Central memory CD8-positive, alpha-beta T cell (primary cell): ENCODE measurements around the gene KIAA0040.
"Not testable (repeated sequence)": the region's sequence is repeated elsewhere in the genome, so short reads cannot be mapped to it uniquely, and the experiment has no call there.

Experiments used
- ATAC-seq: fragments of 150-1000 bp; cut with Tn5 transposase; replicated peaks from 2 replicates; pipeline ENCODE4 v1.10.0; 2022; ENCODE audit warnings: mild to moderate bottlenecking, moderate FRiP score, moderate number of reproducible peaks; ENCODE audit not compliant: poor library complexity, severe bottlenecking; ENCODE audit errors: extremely low read depth
- DNase-seq, 2 donors: peaks; one replicate each; pipeline ENCODE4 v3.0.0; 2021; ENCODE audit warnings: low spot score in 2 of 2
- H3K27ac Mint-ChIP-seq: one replicate; pipeline ENCODE4 v1.8.0; 2022; ENCODE audit warnings: low read depth, mild to moderate bottlenecking, moderate library complexity, mixed read lengths
- H3K27me3 Mint-ChIP-seq: one replicate; pipeline ENCODE4 v1.8.0; 2022; ENCODE audit warnings: mixed read lengths
- H3K36me3 Mint-ChIP-seq: one replicate; pipeline ENCODE4 v1.8.0; 2022; ENCODE audit warnings: mild to moderate bottlenecking, moderate library complexity, mixed read lengths; ENCODE audit not compliant: insufficient read depth
- H3K4me1 Mint-ChIP-seq: one replicate; pipeline ENCODE4 v1.8.0; 2022; ENCODE audit warnings: mixed read lengths
- H3K4me3 Mint-ChIP-seq: one replicate; pipeline ENCODE4 v1.8.0; 2022; ENCODE audit warnings: mild to moderate bottlenecking, moderate library complexity, mixed read lengths
- H3K9me3 Mint-ChIP-seq: one replicate; pipeline ENCODE4 v1.8.0; 2022; ENCODE audit warnings: mixed read lengths

KIAA0040 gene

GRCh38 chr1:175124861-175125260 lies 67.7 kb downstream of the KIAA0040 start:
- no peaks in the 10 kb centered on the region for H3K36me3 Mint-ChIP-seq
- peaks cover 5% of the 10 kb centered on the region for H3K4me1 Mint-ChIP-seq
- no peak overlapping the region for H3K27ac Mint-ChIP-seq
- ATAC-seq (no peak), DNase-seq (no peak)
- no peaks in the 10 kb centered on the region for H3K27me3 Mint-ChIP-seq
- no peak overlapping the region for H3K4me3 Mint-ChIP-seq
- H3K9me3 Mint-ChIP-seq, result no peaks in the 10 kb centered on the region

- Mint-ChIP-seq H3K4me3 (no peak overlapping the region), H3K36me3 (no peaks in the 10 kb centered on the region), H3K27ac (no peak overlapping the region), H3K9me3 (no peaks in the 10 kb centered on the region), H3K27me3 (peaks cover 12% of the 10 kb centered on the region), H3K4me1 (no peaks in the 10 kb centered on the region)
- DNase-seq, result no peak
- no peak for ATAC-seq
Measured at GRCh38 chr1:175120511-175120910, 72.1 kb downstream of the KIAA0040 start.

GRCh38 chr1:175118375-175119367 lies 73.9 kb downstream of the KIAA0040 start:
- H3K4me3 Mint-ChIP-seq, result no peak overlapping the region
- no peak for DNase-seq
- no peaks in the 10 kb centered on the region for H3K36me3 Mint-ChIP-seq
- H3K4me1 Mint-ChIP-seq, result no peaks in the 10 kb centered on the region
- H3K27me3 Mint-ChIP-seq, result peaks cover 31% of the 10 kb centered on the region
- H3K9me3 Mint-ChIP-seq, result peaks cover 3% of the 10 kb centered on the region
- no peak for ATAC-seq
- H3K27ac Mint-ChIP-seq, result no peak overlapping the region

- Mint-ChIP-seq H3K4me1 (peaks cover 5% of the 10 kb centered on the region), H3K36me3 (no peaks in the 10 kb centered on the region), H3K9me3 (peaks cover 12% of the 10 kb centered on the region), H3K4me3 (no peak overlapping the region), H3K27me3 (peaks cover 49% of the 10 kb centered on the region), H3K27ac (no peak overlapping the region)
- DNase-seq (no peak), ATAC-seq (no peak)
Measured at GRCh38 chr1:175116903-175117302, 75.7 kb downstream of the KIAA0040 start.

GRCh38 chr1:175116210-175116798 lies 76.3 kb downstream of the KIAA0040 start:
- H3K36me3 Mint-ChIP-seq, result no peaks in the 10 kb centered on the region
- no peak for DNase-seq
- peaks cover 12% of the 10 kb centered on the region for H3K9me3 Mint-ChIP-seq
- ATAC-seq, result no peak
- H3K27ac Mint-ChIP-seq, result no peak overlapping the region
- no peak overlapping the region for H3K4me3 Mint-ChIP-seq
- peaks cover 5% of the 10 kb centered on the region for H3K4me1 Mint-ChIP-seq
- H3K27me3 Mint-ChIP-seq, result peaks cover 54% of the 10 kb centered on the region

GRCh38 chr1:175114996-175115395 lies 77.6 kb downstream of the KIAA0040 start:
- no peak for DNase-seq
- Mint-ChIP-seq H3K4me3 (no peak overlapping the region), H3K36me3 (no peaks in the 10 kb centered on the region), H3K4me1 (peaks cover 5% of the 10 kb centered on the region), H3K27ac (no peak overlapping the region), H3K9me3 (peaks cover 12% of the 10 kb centered on the region), H3K27me3 (peaks cover 54% of the 10 kb centered on the region)
- no peak for ATAC-seq

GRCh38 chr1:175108331-175108820 lies 84.2 kb downstream of the KIAA0040 start:
- H3K9me3 Mint-ChIP-seq, H3K4me3 Mint-ChIP-seq, H3K27ac Mint-ChIP-seq, H3K4me1 Mint-ChIP-seq, H3K36me3 Mint-ChIP-seq, DNase-seq, ATAC-seq: not testable (repeated sequence)
- H3K27me3 Mint-ChIP-seq, result peaks cover 35% of the 10 kb centered on the region
